KG1 (cell line): ENCODE data around the gene NFE2L2.
"Not testable (repeated sequence)": the region's sequence is repeated elsewhere in the genome, so short reads cannot be mapped to it uniquely, and the experiment has no call there.

Experiments used
- DNase-seq: peaks from one replicate; lab custom pipeline; 2025; lab: John Stamatoyannopoulos, UW

NFE2L2 gene

GRCh38 chr2:177190941-177191340, 73.6 kb downstream of the NFE2L2 start:
- no peak for DNase-seq

GRCh38 chr2:177188482-177189469, 75.8 kb downstream of the NFE2L2 start:
- no peak for DNase-seq

- no peak for DNase-seq
Measured at GRCh38 chr2:177187631-177188312, 76.8 kb downstream of the NFE2L2 start.

- not testable (repeated sequence) for DNase-seq
Measured at GRCh38 chr2:177186038-177186437, 78.5 kb downstream of the NFE2L2 start.

- no peak for DNase-seq
Measured at GRCh38 chr2:177184606-177185005, 79.9 kb downstream of the NFE2L2 start.

- DNase-seq = no peak
Measured at GRCh38 chr2:177183860-177184259, 80.7 kb downstream of the NFE2L2 start.
